ENCODE results near the gene EIF2B4. TPM values are rescaled to one million over a fixed set of nuclear protein-coding genes. Genes with fewer than 3 reads are reported as not detected.

Gene EIF2B4
- total and polyA plus RNA-seq, 2 of the 8 experiments (the other 6 are each of a cell fraction or from before 2014, with no cell fraction given), result 60.0 to 63.2 TPM

- TF ChIP-seq GTF2F1 (IDR thresholded peaks at IDR 0.05; ENCODE audit: borderline replicate concordance, low read depth, low read length), result no peak
- TF ChIP-seq EP300 (IDR thresholded peaks at IDR 0.05; ENCODE audit: borderline replicate concordance in 1 of 2, low read depth in 2 of 2, low read length in 2 of 2), result no peak
Observed at GRCh38 chr2:27354597-27354927, 15.6 kb downstream of the EIF2B4 start (continued).
